ENCODE data around the gene ELMOD3. TPM values are rescaled to one million over a fixed set of nuclear protein-coding genes. Genes with fewer than 3 reads are reported as not detected.

ELMOD3 gene
- total RNA-seq, 4 donors from 2014 or later: 24.4 to 41.8 (median 30.0) TPM

DNA sequence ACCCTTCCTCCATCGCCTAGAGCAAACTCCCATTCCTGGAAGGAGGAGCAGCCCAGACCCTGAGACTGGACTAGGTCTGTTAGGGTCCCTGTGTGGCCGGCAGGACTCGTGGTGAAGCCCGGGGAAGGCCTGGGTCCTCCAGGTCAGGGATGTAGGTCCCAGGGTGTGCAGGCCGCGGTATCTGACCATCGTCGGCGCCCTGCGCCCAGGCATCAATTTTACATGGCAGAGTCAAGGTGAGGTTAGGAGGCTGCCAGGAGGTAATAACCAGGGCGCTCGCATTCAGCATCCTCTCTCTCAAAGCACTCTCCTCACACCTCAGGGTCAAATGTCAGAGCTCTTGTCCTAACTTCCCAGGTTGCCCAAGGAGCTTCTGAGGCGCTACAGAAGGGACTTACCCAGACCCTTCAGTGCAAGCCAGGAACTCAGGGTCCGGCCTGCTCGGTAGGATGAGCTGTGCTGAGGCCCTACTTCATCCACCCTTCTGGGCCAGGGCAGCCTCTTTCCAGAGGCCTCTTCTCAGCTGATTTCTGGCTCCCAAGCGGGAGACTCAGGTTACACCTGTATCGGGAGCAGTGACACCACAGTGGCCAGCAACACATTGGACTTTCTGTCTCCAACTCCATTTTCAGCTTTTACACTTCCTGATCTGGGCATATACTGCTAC, 64.6 kb downstream of the ELMOD3 start:
- Histone ChIP-seq H3K4me1 (peaks cover 50% of the 10 kb centered on the region), H3K36me3 (no peaks in the 10 kb centered on the region), H3K9me3 (no peaks in the 10 kb centered on the region), H3K4me3 (peak overlapping the region; percentile 83), H3K27ac (peak overlapping the region; percentile 92), H3K27me3 (no peaks in the 10 kb centered on the region)
- DNase-seq (ENCODE audit: low spot score in 2 of 2): no peak
- WGBS: 50% methylated on average over 16 of the region's 17 CpGs
- TF ChIP-seq POLR2A (IDR thresholded peaks at IDR 0.05): no peak
- TF ChIP-seq, protein P1, sequence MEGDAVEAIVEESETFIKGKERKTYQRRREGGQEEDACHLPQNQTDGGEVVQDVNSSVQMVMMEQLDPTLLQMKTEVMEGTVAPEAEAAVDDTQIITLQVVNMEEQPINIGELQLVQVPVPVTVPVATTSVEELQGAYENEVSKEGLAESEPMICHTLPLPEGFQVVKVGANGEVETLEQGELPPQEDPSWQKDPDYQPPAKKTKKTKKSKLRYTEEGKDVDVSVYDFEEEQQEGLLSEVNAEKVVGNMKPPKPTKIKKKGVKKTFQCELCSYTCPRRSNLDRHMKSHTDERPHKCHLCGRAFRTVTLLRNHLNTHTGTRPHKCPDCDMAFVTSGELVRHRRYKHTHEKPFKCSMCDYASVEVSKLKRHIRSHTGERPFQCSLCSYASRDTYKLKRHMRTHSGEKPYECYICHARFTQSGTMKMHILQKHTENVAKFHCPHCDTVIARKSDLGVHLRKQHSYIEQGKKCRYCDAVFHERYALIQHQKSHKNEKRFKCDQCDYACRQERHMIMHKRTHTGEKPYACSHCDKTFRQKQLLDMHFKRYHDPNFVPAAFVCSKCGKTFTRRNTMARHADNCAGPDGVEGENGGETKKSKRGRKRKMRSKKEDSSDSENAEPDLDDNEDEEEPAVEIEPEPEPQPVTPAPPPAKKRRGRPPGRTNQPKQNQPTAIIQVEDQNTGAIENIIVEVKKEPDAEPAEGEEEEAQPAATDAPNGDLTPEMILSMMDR (IDR thresholded peaks at IDR 0.05): no peak

DNA sequence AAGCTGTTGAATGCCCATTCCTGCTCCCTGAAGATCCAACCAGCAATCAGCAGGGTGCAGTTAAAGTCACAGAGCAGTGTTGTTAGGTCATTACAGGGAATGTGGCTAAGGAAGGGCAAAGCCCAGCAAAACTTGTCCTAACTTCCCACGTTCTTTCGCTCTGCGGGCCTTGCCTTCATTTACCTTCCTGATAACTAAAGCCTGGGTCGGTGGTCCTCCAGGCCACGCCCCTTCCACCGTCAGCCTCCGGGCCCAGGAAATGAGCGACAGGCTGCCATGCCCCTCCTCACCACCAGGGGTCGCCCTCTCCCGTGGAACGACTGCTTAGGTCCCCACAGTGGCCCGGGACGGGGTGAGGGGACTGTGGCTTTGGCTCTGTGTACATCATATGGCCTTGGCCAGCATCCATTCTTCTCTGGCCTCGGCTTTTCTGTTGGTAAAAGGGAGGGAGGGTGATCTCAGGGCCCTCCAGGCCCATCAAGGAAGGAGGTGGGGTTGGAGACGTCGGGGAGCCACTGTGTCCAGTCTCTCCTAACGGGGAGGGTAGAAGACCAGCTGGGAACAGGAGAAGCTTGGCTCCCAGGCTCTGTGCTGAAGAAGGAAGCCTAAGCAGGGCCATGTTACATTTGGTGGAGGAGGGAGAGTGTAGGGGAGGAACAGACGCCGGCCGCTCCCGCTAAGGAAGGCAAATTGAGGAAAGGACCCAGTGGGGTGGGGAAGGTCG, 66.1 kb downstream of the ELMOD3 start:
- no peaks in the 10 kb centered on the region for H3K9me3 ChIP-seq
- peak; percentile 94 to 96 for DNase-seq (ENCODE audit: low spot score in 2 of 2)
- peak overlapping the region; percentile 92 for H3K27ac ChIP-seq
- WGBS: 25% methylated on average over 22 of the region's 22 CpGs
- H3K4me3 ChIP-seq: peak overlapping the region; percentile 19
- no peaks in the 10 kb centered on the region for H3K27me3 ChIP-seq
- no peaks in the 10 kb centered on the region for H3K36me3 ChIP-seq
- H3K4me1 ChIP-seq: peaks cover 35% of the 10 kb centered on the region
- no peak for TF ChIP-seq POLR2A (IDR thresholded peaks at IDR 0.05)
- TF ChIP-seq EP300 (IDR thresholded peaks at IDR 0.05): no peak
- TF ChIP-seq POLR2AphosphoS5 (IDR thresholded peaks at IDR 0.05): peak in 2 of 3 donors; percentile 28 to 78
- TF ChIP-seq, protein P1 (IDR thresholded peaks at IDR 0.05): peak; percentile 98 to 100

DNA sequence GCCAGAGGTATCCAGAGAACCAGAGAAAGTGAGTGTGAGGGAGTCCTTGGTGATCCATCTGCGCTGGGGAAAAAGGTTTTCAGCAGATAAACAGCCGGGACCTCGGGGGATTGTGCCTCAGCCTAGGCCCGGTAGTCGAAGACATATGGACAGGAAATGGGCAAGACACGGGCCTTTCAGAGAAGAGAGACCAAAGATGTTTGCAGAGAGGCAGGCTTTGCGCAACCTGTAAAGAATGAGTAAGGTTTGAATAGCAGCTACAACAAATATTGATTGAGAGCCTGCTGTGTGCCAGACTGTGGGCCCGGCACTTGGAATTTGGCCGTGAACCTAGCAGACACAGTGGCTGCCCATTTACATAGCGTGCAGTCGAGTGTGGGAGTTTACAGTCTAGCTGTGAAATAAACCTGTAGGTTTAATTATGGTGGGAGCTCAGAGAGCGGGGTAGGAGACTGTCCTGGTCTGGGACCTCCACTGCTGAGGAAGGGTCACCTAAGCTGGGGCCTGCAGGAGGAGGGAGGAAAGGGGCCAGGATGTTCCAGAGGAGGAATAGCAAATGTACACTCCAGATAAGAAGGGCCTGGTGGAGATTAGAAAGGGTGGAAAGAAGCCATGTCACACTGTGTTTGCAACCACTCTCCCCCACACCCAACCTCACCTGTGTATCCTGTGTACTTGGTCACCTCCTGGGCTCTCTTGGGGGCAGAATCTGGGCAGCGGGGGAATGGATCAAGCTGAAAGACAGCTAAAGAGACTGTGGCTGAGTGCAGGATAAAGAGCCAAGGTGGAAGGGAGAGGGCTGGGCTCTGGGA, 66.9 kb downstream of the ELMOD3 start:
- TF ChIP-seq EP300 (IDR thresholded peaks at IDR 0.05) (no peak), POLR2AphosphoS5 (IDR thresholded peaks at IDR 0.05) (no peak)
- TF ChIP-seq, protein P1 (IDR thresholded peaks at IDR 0.05): no peak
- H3K36me3 ChIP-seq: no peaks in the 10 kb centered on the region
- H3K4me3 ChIP-seq: no peak overlapping the region
- no peaks in the 10 kb centered on the region for H3K27me3 ChIP-seq
- H3K4me1 ChIP-seq: peaks cover 35% of the 10 kb centered on the region
- no peak for DNase-seq (ENCODE audit: low spot score in 2 of 2)
- H3K27ac ChIP-seq: peak overlapping the region; percentile 92
- no peaks in the 10 kb centered on the region for H3K9me3 ChIP-seq
- 75% methylated on average over 13 of the region's 13 CpGs for WGBS

DNA sequence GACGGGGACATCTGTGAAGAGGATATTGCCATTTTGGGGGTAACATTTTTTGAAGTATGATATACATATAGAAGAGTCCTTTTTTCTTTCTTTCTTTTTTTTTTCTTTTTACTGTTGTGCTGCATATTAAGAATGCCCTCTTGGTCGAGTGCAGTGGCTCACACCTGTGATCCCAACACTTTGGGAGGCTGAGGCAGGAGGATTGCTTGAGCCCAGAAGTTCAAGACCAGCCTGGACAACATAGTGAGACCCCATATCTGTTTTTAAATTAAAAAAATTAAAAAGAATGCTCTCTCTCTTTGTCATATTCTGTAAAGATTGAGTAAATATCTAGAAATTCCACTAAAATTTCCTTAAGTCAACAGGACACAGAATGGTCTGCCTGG, 67.5 kb downstream of the ELMOD3 start:
- TF ChIP-seq, protein P1 (IDR thresholded peaks at IDR 0.05): no peak
- TF ChIP-seq POLR2AphosphoS5 (IDR thresholded peaks at IDR 0.05) (no peak), EP300 (IDR thresholded peaks at IDR 0.05) (no peak), POLR2A (IDR thresholded peaks at IDR 0.05) (no peak)
- H3K27me3 ChIP-seq: no peaks in the 10 kb centered on the region
- H3K27ac ChIP-seq: no peak overlapping the region
- no peak overlapping the region for H3K4me3 ChIP-seq
- H3K36me3 ChIP-seq: no peaks in the 10 kb centered on the region
- peaks cover 35% of the 10 kb centered on the region for H3K4me1 ChIP-seq
- DNase-seq (ENCODE audit: low spot score in 2 of 2): no peak
- no peaks in the 10 kb centered on the region for H3K9me3 ChIP-seq
- 90% methylated on average over 2 of the region's 2 CpGs for WGBS

DNA sequence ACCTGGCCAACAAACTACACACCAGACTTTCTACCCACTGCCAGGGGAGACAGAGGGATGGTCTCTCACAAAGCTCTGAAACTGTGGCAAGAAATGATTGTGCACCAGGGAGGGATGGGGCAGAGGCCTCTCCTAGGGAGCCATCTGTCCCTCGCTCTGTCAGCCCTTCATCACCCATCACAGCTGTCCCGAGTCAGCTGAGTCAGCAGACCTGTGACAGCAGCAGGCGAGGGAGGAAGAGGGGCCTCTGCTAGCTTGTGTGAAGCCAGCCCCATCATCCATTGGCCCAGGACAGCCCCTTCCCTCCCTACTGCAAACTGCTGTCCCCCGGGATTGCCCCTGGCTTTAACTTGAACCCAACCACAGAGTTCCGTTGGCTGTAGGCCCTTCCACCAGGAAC, 69.0 kb downstream of the ELMOD3 start:
- Histone ChIP-seq H3K36me3 (no peaks in the 10 kb centered on the region), H3K4me1 (peaks cover 29% of the 10 kb centered on the region), H3K27me3 (no peaks in the 10 kb centered on the region), H3K9me3 (no peaks in the 10 kb centered on the region), H3K27ac (no peak overlapping the region), H3K4me3 (no peak overlapping the region)
- TF ChIP-seq POLR2A (IDR thresholded peaks at IDR 0.05) (no peak), POLR2AphosphoS5 (IDR thresholded peaks at IDR 0.05) (no peak), EP300 (IDR thresholded peaks at IDR 0.05) (no peak)
- TF ChIP-seq, protein P1 (IDR thresholded peaks at IDR 0.05): no peak
- DNase-seq (ENCODE audit: low spot score in 2 of 2): no peak
- WGBS: 89% methylated on average over 5 of the region's 5 CpGs

Measured in suprapubic skin (tissue), 4 donors.